ENCODE data around the gene MR1.
"Not testable (repeated sequence)": the region's sequence is repeated elsewhere in the genome, so short reads cannot be mapped to it uniquely, and the experiment has no call there.

MR1 gene

DNA sequence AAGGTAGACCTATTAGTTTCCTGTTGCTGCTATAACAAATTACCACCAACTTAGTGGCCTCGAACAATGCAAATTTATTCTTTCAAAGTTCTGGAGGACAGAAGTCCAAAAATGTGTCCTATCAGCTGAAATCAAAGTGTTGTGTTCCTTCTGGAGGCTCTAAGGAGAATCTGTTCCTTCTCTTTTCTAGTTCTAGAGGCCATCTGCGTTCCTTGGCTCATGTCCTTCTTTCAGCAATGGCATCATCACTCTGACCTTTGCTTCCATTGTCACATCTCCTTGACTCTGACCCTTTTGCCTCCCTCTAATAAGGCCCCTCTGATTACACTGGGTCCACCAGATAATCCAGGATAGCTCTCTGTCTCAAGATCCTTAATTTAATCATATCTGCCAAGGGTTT, 1.2 kb upstream of the MR1 start:
- no peak for DNase-seq (ENCODE audit: low spot score)

DNA sequence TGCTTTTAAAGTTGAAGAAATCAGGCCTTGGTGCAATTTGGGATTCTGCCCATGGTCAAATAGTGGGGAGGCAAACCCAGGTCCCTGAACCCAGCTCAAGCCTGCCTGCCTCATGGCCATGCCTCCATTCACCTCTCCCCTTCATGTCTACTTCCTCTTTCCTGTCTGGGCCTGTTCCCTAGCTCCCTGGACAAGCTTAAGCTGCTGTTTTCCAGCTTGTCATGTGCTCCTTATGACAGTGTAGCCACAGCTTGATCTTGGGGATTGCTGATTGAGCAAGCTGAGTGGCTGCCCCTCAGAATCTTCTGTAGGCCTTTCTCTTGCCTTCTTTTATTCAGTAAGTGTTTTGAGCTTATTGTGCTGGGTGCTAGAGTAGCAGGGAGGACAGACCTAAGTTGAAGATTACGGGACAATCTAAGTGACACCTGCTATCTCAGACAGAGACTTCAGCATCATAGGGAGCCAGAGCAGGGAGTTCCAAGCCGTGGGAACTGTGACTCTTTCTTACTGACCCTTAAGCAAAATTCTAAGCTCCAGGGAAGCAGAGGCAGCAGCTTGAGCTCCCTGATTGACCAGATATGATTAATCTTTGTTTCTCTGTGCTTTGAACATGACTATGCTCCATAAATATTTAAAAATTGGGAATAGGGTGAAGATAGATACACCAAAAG, 520 bp upstream of the MR1 start:
- DNase-seq (ENCODE audit: low spot score): no peak

DNA sequence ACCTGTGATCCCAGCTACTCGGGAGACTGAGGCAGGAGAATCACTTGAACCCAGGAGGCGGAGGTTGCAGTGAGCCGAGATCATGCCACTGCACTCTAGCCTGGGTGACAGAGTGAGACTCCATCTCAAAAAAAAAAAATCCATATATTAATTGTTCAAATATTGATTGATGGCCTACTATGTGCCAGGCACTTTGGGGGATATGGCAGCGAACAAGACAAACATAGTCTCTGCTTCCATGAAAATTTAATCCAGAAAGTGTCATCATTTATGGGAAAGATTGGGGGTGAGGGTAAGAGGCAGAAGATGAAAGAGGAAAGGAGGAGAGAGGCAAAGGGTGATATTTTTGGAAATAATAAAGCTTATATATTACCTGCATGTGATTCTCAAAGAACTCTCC, 1.4 kb downstream of the MR1 start:
- DNase-seq (ENCODE audit: low spot score): not testable (repeated sequence)

DNA sequence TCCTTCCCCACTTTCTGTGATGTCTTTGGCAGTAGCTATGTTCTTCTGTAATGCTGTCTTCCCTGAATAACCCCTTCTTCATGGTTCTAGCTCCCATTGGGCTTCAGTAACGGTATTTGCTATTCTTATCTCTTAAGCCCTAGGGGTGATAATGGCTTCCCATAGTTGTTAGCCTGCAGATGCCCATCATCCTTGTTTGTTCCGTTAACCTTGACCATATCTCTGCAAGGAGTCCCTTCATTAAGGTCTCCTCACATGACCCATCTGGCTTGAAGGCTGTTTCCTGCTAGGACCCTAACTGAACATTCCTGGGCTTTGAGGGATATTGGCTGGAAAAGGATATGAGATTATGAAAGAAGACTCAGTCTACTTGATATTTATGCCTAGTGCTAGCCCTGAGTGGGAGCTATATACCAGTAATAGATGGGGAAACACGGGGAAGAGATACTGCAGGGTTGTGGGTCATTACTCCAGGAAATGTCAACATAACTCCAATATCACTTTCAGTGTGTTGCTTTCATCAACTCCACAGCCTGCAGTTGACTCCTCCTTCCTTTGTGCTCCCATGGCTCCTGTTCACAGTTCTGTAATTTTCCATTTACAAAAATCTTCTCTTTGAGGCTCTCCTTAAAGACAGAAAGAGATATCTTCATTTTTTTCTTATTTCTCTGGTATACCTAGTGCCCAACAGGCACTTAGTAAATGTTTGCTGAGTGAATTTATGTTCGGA, 2.5 kb downstream of the MR1 start:
- no peak for DNase-seq (ENCODE audit: low spot score)

DNA sequence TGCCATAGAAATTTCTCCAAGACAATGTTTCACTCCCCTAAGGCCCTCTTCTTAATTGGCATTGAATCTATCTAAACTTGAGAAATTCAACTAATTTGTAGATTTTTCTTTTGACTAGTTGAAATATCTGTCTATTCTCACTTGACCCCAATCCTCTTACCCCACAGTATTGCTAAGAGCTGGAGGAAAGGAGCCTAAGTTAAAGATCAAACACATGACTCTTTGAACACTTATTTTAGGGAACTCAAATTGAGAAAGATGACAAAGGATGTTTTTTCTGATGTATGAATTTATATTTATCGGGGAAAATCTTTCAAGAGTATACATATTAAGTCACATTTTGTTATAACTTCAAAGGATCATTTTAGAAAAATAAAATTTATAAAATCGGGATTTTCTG, 3.6 kb downstream of the MR1 start:
- no peak for DNase-seq (ENCODE audit: low spot score)

DNA sequence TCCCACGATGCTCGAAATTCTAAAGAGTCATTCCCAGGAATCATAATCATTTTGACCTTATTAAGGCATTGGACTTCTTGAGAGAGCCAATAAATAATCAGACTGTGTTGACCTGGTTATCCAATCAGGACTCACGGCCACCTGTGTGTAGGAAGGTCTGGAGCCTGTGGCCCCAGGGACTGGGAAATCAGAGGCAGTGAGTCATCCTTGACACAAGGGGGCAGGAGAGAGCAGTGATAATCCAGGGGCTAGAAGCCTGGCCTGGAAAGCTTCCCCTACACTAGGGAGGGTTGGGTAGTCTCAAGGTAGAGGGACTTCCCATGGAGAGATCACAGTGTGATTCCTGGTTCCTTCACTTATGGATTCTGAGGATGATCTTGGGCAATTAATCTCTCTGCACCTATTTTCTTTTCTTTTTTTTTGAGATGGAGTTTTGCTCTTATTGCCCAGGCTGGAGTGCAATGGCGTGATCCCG, 4.7 kb downstream of the MR1 start:
- peak; percentile 60 for DNase-seq (ENCODE audit: low spot score)

DNA sequence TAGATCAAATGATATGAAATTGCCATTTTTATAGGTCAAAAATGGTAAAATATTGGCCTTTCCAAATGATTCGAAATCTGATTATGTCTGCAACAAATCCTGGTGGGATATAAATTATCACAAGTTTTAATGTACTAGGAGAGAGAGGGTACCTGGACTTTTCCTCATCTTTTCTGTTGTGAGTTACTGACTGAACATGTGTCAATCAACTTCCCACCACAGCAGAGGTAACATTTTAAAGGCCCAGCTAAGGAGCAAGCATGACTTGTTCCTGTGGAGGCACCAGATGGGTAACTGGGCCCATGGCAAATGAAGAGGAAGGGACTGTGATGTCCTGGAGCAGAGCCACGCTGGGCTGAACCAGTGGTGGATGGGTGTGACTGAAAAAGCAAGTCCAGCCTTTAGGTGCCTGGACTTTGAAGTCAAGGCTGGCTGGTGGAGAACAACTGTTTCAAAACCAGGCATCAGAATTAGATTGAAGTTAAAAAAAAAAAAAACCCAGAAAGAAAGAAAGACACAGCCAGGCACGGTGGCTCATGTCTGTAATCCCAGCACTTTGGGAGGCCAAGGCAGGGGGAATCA, 6.6 kb downstream of the MR1 start:
- no peak for DNase-seq (ENCODE audit: low spot score)

DNA sequence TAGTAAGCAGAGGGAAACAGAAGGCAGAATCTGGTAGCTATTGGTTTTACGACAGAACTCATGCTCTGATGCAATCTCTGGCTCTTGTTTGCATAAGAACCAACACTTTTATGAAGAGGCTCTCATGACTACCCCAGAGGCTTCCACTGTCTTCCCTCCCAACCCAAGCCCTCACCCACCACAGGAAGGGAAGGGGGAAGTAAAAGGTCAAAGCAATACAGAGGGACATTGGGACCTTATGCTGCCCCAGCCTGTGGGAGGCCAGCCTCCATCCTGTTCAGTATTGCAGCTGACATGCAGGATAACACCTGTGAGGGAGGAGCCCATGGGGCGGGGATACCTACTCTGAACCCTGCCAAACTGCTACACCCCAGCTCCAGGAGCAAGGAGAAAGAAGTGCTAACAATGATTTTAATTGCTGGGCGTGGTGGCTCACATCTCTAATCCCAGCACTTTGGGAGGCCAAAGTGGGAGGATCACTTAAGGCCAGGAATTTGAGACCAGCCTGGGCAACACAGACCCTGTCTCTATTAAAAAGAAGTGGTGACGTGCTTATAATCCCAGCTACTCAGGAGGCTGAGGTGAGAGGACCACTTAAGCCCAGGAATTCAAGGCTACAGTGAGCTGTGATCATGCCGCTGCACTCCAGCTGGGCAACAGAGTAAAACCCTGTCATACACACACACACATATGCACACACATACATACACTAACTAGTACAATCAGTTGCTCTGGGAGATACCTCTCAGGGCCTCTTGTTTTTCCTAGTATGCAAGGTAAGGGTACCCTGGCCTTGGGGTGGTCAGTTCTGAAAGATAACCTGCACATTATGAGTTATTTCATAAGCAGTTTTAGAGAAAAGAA, 9.5 kb downstream of the MR1 start:
- DNase-seq (ENCODE audit: low spot score): no peak

DNA sequence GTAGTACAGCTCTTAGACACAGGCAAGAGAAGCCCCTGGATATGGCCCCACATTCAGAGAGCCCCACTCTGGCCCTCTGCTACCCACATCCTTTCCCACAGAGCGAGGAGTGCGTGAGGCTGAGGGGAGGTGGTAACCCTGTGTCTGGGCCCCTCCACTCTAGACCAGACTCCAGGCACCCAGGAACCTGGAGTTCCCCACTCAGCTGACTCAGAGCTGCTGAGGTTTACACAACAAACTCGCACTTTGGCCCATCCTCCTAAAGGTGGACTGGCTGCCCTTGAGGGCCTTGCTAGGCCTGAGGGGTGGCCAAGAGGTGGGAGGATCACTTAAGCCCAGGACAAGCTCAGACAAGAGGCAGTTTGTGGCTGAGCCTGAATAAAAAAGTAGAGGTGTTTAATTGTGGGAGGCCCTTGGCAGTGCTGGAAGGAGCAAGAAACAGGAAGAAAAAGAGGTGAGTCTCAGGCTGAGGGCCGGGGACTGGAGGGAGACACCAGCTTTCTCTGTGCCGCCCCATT, 10.7 kb downstream of the MR1 start:
- DNase-seq (ENCODE audit: low spot score): no peak

DNA sequence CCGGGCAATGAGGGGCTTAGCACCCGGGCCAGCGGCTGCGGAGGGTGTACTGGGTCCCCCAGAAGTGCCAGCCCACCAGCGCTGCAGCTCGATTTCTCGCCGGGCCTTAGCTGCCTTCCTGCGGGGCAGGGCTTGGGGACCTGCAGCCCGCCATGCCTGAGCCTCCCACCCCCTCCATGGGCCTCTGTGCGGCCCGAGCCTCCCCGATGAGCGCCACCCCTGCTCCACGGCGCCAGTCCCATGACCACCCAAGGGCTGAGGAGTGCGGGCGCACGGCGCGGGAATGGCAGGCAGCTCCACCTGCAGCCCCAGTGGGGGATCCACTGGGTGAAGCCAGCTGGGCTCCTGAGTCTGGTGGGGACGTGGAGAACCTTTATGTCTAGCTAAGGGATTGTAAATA, 12.2 kb downstream of the MR1 start:
- not testable (repeated sequence) for DNase-seq (ENCODE audit: low spot score)

DNA sequence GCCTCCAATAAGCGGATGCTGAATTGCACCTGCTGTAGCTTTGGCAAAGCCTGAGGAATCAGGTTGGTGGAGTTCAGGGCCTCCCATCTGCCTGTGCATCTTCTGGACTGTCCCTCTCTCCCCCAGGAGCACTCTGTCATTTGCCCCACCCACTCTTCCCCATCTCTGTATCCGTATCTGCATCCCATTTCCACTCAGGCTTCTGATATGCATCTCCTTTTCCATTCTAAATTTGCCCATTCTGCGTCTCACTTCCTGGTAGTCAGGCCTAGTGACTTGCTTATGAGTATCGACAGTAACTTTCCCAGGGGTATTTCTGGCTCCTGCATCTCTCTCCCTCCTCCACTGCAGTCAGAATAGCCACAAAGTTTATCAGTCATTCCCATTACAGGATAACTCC, 15.6 kb downstream of the MR1 start:
- no peak for DNase-seq (ENCODE audit: low spot score)

DNA sequence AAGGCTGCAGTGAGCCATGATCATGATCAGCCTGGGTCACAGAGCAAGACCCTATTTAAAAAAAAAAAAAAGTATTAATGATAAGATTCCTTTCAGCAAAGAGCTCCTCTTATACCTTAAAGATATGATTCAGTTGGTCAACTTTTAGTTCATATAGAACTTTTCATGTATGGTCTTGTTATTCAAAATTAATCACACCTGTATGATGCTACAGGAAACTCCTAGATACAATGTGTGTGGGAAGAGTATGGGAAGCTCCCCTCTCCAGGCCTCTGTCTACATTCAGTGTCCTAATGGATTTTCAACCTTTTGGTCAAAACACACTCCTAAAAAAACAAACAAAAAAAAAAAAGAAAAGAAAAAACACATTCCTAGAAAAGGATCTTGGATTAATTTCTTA, 17.1 kb downstream of the MR1 start:
- no peak for DNase-seq (ENCODE audit: low spot score)

DNA sequence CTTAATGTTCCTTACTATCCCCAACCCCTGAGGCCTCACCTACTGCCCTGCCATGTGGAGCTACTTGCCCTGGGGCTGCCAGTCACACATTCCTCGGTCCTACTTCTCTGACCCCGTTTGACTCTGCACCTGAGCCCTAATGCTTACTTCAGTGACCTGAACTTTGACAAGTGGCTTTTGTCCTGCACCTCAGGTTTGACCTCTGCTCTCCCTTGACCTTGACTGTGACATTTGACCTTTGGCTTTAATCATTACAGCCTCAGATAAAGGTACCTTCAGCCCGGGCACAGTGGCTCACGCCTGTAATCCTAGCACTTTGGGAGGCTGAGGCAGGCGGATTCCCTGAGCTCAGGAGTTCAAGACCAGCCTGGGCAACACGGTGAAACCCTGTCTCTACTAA, 22.8 kb downstream of the MR1 start:
- DNase-seq (ENCODE audit: low spot score): no peak

DNA sequence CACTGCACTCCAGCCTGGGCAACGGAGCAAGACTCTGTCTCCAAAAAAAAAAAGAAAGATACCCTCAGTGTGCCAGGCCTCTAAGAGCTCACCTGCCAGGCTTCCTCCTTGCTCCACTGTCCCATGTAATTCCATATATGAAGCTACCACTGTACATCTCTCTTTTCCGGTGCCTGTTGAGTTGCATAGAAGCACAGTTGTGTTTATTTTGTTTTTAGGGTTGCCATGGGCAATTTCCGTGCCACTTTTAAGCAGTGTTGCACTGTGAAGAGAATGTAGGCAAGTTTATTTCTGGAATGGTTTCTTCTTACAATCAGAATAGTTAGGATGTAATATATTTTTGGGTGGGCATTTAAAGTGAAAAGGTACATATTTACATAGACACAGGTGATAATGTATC, 23.3 kb downstream of the MR1 start:
- DNase-seq (ENCODE audit: low spot score): no peak

DNA sequence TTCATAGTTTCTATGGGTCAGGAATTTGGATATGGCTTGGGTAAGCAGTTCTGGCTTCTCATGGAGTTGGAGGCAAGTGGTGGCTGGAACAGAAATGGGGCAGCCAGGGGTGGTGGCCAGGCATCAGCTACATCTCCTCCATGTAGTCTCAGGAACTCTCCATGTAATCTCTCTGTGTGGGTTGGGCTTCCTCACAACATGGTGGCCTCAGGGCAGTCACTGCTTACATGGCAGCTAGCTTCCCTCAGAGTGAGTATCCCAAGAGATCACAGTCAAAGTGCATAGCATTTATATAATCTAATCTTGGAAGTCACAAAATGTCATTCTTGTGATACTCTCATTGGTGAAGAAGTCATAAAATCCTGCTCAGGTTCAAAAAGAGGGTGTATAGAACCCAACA, 25.7 kb downstream of the MR1 start:
- no peak for DNase-seq (ENCODE audit: low spot score)

DNA sequence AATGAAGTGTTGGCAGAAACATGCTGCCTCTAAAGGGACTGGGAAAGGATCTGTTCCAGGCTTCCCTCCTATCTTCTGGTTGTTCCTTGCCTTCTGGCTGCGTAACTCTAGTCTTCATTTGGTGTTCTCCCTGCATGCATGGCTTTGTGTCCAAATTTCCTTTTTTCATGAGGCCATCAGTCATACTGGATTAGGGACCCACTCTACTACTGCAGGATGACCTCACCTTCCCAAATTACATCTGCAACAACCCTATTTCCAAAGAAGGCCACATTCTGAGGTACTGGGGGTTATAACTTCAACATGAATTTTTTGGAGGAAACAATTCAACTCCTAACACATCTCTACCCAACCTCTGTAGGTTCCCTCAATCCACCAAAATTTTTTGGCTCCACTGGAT, 26.3 kb downstream of the MR1 start:
- DNase-seq (ENCODE audit: low spot score): no peak

DNA sequence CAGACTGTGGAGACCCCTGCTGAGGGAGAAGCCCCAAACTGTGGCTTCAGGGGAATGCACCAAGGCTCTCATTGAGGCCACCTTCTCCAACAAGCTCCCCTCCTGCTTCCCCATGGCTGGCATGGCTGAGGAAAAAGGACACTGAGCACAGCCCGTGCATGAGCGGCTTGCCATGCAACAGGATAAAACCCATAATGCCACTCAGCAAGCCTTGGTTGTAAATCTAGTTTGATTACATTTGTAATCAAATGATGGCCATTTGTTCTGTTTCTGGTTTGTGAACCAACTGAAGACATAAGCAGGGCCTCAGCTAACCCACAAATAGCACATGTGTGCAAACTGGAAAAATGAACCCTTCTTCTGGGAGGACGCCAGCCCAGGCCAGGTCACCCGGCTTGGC, 27.2 kb downstream of the MR1 start:
- not testable (repeated sequence) for DNase-seq (ENCODE audit: low spot score)

DNA sequence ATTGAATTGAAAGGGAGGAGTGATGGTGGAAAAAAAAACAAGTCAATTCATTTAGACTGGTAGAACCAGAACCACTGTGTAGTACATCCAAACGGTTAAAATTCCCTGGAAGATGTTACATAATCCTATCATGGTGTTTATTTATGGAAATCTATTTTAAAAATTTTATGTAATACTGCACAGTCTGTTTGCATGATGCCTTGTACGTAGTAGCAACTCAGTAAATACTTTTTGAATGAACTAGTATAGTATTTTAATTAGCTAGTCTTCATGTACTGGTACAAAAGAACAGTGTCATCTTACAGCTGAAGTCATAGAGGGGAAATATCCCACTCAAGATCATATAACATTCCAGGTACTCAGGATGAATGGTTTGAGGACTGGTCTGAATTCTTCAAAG, 27.7 kb downstream of the MR1 start:
- DNase-seq (ENCODE audit: low spot score): no peak

DNA sequence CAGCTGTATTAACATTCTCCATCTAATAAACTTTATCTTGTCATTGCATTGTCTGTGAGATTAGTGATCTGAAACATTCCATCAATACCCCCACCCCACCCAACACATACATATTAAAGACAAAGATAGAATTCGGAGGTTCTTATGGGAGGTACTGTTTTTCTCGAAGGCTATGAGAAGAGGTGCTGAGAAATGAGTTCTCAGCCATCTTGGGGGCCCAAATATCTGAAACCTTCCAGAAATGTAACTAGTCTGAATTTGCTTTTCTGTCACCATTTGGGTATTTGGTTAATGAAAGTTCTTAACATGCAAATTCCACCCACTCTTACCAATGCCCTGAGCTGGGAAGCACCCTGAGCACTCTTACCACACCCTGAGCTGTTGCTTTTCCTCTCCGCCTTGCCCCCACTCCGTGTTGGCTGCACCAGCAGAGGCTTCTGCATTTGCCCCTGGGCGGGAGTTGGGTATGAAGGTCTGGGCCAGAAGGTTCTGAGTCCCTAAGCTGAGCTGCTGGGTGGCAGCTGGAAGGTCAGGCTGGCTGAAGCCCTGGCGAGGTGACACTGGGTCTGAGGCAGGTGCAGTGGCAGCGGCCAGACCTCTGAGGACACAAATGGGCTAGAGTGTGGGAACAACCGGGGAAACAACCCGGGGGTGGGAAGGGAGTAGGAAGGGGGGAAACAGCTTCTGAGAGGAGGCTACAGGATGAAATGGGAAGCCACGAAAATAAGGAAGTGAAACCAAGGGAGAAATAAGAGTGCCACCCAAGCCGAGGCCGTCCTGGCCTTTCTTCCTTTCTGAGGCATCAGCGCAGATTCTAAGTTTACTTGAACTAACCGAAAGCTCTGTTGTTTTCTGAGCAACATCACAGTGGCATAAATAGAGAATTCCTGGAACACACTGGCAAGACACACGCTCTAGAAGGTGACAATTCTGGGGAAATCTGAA, 28.4 kb downstream of the MR1 start:
- DNase-seq (ENCODE audit: low spot score): no peak

DNA sequence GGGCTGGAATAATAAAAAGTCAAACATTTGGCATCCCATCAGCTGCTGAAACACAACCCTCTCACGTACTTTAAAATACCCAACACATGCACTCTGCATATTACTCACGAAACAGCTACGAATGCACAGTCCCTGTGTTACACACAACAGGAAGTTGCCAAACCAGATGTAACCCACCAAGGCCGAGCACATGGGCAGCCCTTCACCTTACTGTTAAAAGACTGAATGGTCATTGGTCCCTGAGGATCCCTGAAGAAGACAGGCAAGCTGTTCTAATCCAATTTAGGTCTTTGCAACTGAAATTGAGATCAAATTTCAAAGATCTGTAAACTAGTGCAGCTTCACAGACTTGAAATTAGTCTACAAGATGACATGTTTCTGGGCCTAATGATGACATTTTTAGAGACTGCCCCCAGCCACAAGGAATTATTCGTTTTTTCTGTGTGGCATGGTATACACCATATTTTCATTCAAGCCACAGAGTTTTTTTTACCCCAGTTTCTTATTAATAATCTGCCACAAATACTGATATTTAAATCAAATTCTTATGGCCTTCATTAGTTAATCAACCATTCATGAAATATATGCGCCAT, 29.1 kb downstream of the MR1 start:
- DNase-seq (ENCODE audit: low spot score): no peak

All from cerebellar cortex (tissue), 1 donor.